Activated T-helper 17 cell treated with anti-CD3 and anti-CD28 coated beads, Interleukin-2, amount 50 U/mL, for 72 hours (primary cell): Measurements from ENCODE around the gene SDF4. TPM values are rescaled to one million over a fixed set of nuclear protein-coding genes. Genes with fewer than 3 reads are reported as not detected.
A peak's percentile ranks its signal among the peaks of the same experiment; 100 is the strongest.

Experiments
- ATAC-seq: fragments of 150-1000 bp; cut with Tn5 transposase; replicated peaks from 2 replicates; pipeline ENCODE4 v1.10.0; 2021; ENCODE audit warnings: mild to moderate bottlenecking, moderate library complexity
- H3K27ac Mint-ChIP-seq: one replicate; pipeline ENCODE4 v1.8.0; 2022; ENCODE audit warnings: mixed read lengths
- H3K27me3 Mint-ChIP-seq: one replicate; pipeline ENCODE4 v1.8.0; 2022; ENCODE audit warnings: mixed read lengths
- H3K36me3 Mint-ChIP-seq: one replicate; pipeline ENCODE4 v1.8.0; 2022; ENCODE audit warnings: low read depth, mild to moderate bottlenecking, mixed read lengths
- H3K4me1 Mint-ChIP-seq: one replicate; pipeline ENCODE4 v1.8.0; 2022; ENCODE audit warnings: mixed read lengths
- H3K4me3 Mint-ChIP-seq: one replicate; pipeline ENCODE4 v1.8.0; 2022; ENCODE audit warnings: mild to moderate bottlenecking, mixed read lengths
- H3K9me3 Mint-ChIP-seq: one replicate; pipeline ENCODE4 v1.8.0; 2022; ENCODE audit warnings: mixed read lengths
- total RNA-seq, 2 donors: library from RNA; stranded (reverse); gene quantifications; one replicate each; pipeline ENCODE4 v1.2.3, GENCODE V29; 2022

The SDF4 gene
- total RNA-seq, 2 donors from 2014 or later, result 169 to 773 TPM

DNA sequence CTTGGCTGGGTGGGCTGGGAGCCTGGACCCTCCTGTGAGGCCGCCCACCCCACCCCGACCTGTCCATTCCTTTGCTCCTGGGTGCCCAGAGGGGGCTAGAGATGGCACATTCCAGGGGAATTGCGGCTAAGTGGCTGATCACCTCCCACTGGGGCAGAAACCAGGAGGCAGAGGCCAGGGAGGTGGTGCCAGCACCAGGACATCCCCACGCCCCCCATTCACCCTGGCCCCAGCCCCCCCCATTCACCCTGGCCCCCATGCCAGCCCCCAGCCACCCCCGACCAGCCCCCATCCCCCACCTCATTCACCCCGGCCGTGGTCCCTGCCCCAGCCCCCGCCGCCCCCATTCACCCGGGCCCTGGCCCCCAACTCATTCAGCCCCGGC lies 8.5 kb upstream of the SDF4 start:
- no peaks in the 10 kb centered on the region for H3K36me3 Mint-ChIP-seq
- H3K4me3 Mint-ChIP-seq, result no peak overlapping the region
- H3K4me1 Mint-ChIP-seq, result no peaks in the 10 kb centered on the region
- no peak for ATAC-seq
- no peaks in the 10 kb centered on the region for H3K9me3 Mint-ChIP-seq
- H3K27me3 Mint-ChIP-seq, result no peaks in the 10 kb centered on the region
- H3K27ac Mint-ChIP-seq, result no peak overlapping the region

GRCh38 chr1:1239614-1240347 lies 8.0 kb upstream of the SDF4 start:
- peaks cover 1% of the 10 kb centered on the region for H3K36me3 Mint-ChIP-seq
- no peak for ATAC-seq
- no peak overlapping the region for H3K4me3 Mint-ChIP-seq
- no peak overlapping the region for H3K27ac Mint-ChIP-seq
- H3K4me1 Mint-ChIP-seq, result no peaks in the 10 kb centered on the region
- H3K27me3 Mint-ChIP-seq, result no peaks in the 10 kb centered on the region
- no peaks in the 10 kb centered on the region for H3K9me3 Mint-ChIP-seq

GRCh38 chr1:1239227-1239613 lies 7.4 kb upstream of the SDF4 start:
- no peak overlapping the region for H3K27ac Mint-ChIP-seq
- no peaks in the 10 kb centered on the region for H3K27me3 Mint-ChIP-seq
- no peak overlapping the region for H3K4me3 Mint-ChIP-seq
- H3K36me3 Mint-ChIP-seq, result peaks cover 7% of the 10 kb centered on the region
- ATAC-seq, result no peak
- no peaks in the 10 kb centered on the region for H3K9me3 Mint-ChIP-seq
- peaks cover 5% of the 10 kb centered on the region for H3K4me1 Mint-ChIP-seq

- Mint-ChIP-seq H3K9me3 (no peaks in the 10 kb centered on the region), H3K4me3 (no peak overlapping the region), H3K4me1 (peaks cover 8% of the 10 kb centered on the region), H3K36me3 (peaks cover 11% of the 10 kb centered on the region), H3K27ac (no peak overlapping the region), H3K27me3 (no peaks in the 10 kb centered on the region)
- no peak for ATAC-seq
Measured at GRCh38 chr1:1238702-1239178, 6.9 kb upstream of the SDF4 start.

- no peak overlapping the region for H3K27ac Mint-ChIP-seq
- no peaks in the 10 kb centered on the region for H3K27me3 Mint-ChIP-seq
- H3K4me3 Mint-ChIP-seq, result no peak overlapping the region
- peak; percentile 57 for ATAC-seq
- peaks cover 17% of the 10 kb centered on the region for H3K36me3 Mint-ChIP-seq
- H3K9me3 Mint-ChIP-seq, result no peaks in the 10 kb centered on the region
- peaks cover 12% of the 10 kb centered on the region for H3K4me1 Mint-ChIP-seq
Measured at GRCh38 chr1:1237874-1238701, 6.3 kb upstream of the SDF4 start.

DNA sequence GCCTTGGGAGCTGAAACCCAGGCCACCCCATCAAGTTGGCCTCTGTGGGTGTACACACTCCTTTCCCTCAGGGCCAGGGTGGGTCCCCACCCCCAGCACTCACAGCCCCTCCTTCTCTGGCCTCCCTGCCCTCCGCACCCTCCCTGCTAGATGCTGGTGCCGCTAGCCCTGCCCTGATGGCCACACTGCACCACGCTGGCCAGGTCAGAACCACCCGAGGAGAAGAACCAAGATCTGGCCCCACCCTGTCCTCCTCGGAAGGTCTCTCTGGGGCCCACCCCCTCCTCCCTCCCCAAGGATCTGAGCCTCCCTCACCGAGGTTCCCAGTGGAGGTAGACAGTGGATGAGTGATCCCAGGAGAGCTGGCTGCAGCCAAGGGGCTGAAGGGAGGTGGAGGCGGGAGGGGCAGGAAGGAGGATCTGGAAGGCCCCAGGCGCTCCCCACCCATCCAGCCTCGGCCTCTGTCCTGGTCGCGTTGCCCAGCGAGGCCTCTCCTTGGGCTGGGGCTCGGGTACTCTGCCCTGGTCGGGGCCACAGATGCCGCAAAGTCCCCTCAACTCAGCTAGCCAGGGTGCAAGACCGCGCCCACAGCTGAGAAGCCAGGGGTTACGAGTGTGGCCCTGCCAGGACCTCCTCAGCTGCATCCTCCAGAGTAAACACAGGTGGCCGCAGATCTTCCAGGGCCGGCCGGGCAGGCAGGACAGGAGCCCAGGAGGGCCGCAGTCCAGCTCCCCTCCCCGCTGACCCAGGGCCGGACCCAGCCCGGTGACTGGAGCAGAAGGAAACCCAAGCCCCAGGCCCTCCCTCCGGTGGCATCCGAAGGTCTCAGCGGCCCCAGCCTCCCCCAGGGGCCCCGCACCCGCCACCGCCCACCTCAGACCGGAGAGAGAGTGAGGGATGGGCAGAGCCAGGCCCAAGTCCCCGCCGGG lies 5.4 kb upstream of the SDF4 start:
- Mint-ChIP-seq H3K27ac (no peak overlapping the region), H3K4me3 (no peak overlapping the region), H3K27me3 (no peaks in the 10 kb centered on the region), H3K4me1 (peaks cover 12% of the 10 kb centered on the region), H3K9me3 (no peaks in the 10 kb centered on the region), H3K36me3 (peaks cover 17% of the 10 kb centered on the region)
- no peak for ATAC-seq

DNA sequence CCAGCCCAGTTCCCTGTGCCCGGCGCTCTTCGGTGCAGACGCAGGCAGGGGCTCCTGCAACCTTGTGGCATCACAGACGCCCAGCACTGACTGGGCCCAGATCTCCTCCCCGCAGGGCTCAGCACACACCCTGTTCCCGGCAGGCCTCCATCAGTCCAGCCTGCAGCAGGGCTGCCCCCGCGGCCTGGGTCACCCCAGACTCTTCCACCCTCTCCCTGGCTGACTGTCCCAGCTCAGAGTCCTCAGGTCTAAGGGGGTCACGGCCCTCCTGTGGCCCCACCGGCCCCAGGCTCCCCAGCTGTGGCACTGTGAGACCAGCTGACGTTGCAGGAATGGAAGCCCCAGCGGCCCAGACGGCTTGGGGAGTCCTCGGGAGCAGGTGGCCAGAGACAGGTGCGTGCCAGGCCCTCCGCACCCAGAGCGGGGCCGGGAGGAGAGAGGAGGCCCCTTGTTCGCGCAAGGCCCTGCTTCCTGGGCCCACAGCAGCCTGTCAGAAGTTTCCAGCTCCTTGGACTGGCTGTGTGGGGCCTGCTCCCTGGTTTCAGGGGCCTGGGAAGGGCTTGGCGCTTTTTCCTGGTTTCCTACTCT lies 4.5 kb upstream of the SDF4 start:
- H3K4me3 Mint-ChIP-seq, result no peak overlapping the region
- no peaks in the 10 kb centered on the region for H3K9me3 Mint-ChIP-seq
- ATAC-seq, result no peak
- H3K27ac Mint-ChIP-seq, result no peak overlapping the region
- H3K4me1 Mint-ChIP-seq, result peaks cover 12% of the 10 kb centered on the region
- H3K36me3 Mint-ChIP-seq, result peaks cover 18% of the 10 kb centered on the region
- H3K27me3 Mint-ChIP-seq, result no peaks in the 10 kb centered on the region

GRCh38 chr1:1235016-1235744 lies 3.4 kb upstream of the SDF4 start:
- Mint-ChIP-seq H3K4me1 (peaks cover 12% of the 10 kb centered on the region), H3K9me3 (no peaks in the 10 kb centered on the region), H3K27me3 (no peaks in the 10 kb centered on the region), H3K36me3 (peaks cover 29% of the 10 kb centered on the region), H3K27ac (no peak overlapping the region), H3K4me3 (peak overlapping the region; percentile 82)
- no peak for ATAC-seq

- no peak for ATAC-seq
- H3K9me3 Mint-ChIP-seq, result no peaks in the 10 kb centered on the region
- H3K36me3 Mint-ChIP-seq, result peaks cover 37% of the 10 kb centered on the region
- no peaks in the 10 kb centered on the region for H3K27me3 Mint-ChIP-seq
- H3K27ac Mint-ChIP-seq, result peak overlapping the region; percentile 38
- H3K4me3 Mint-ChIP-seq, result peak overlapping the region; percentile 82
- peaks cover 19% of the 10 kb centered on the region for H3K4me1 Mint-ChIP-seq
Measured at GRCh38 chr1:1234180-1234808, 2.5 kb upstream of the SDF4 start.

DNA sequence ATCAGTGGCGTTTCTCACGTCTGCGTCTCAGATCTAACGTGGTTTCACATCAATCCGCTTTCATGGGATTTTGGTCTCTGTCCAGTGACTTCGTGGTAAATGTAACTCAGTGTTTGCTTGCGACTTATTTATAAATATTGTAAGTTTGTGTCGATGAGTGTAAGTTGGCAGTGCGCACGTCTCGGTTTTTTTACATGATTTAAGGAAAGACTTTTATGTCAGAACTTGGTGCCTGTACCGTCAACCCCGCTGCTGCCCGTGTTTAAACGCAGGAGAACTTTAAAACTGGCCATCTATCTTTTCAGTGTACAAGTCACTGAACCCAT lies 1.7 kb upstream of the SDF4 start:
- H3K4me3 Mint-ChIP-seq, result peak overlapping the region; percentile 82
- H3K4me1 Mint-ChIP-seq, result peaks cover 19% of the 10 kb centered on the region
- no peak for ATAC-seq
- H3K27me3 Mint-ChIP-seq, result no peaks in the 10 kb centered on the region
- no peaks in the 10 kb centered on the region for H3K9me3 Mint-ChIP-seq
- H3K36me3 Mint-ChIP-seq, result peaks cover 45% of the 10 kb centered on the region
- peak overlapping the region; percentile 90 for H3K27ac Mint-ChIP-seq

DNA sequence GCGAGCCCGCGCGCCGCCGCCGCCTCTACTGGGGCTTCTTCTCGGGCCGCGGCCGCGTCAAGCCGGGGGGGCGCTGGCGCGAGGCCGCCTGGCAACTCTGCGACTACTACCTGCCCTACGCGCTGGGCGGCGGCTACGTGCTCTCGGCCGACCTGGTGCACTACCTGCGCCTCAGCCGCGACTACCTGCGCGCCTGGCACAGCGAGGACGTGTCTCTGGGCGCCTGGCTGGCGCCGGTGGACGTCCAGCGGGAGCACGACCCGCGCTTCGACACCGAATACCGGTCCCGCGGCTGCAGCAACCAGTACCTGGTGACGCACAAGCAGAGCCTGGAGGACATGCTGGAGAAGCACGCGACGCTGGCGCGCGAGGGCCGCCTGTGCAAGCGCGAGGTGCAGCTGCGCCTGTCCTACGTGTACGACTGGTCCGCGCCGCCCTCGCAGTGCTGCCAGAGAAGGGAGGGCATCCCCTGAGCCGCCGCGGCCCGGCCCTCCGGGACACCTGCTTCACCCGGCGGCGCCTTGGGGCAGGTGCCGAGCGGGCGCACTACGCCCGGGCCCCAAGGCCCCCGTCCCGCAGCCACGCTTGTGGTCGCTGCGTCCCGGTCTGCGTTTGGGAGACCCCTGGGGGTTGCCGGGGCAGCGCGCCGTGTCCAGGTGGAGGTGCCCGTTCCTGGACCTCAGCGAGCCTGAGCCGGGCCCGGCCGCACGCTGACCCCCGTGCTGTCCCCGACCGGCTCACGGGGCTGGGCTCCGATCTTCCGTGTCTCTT lies 1.2 kb upstream of the SDF4 start:
- peaks cover 47% of the 10 kb centered on the region for H3K36me3 Mint-ChIP-seq
- peak overlapping the region; percentile 90 for H3K27ac Mint-ChIP-seq
- H3K4me3 Mint-ChIP-seq, result peak overlapping the region; percentile 82

GRCh38 chr1:1232208-1232795 lies 501 bp upstream of the SDF4 start, which contains the start of gene B3GALT6:
Gene B3GALT6, plus strand, starts transcription at chr1:1232237. Its CDS starts 42 bp downstream, at chr1:1232279.
- peak within 1 kb of the TSS; percentile 96 for H3K4me3 Mint-ChIP-seq
- no peaks in the 10 kb centered on the region for H3K9me3 Mint-ChIP-seq
- H3K4me1 Mint-ChIP-seq, result peaks cover 19% of the 10 kb centered on the region
- no peak for ATAC-seq
- H3K36me3 Mint-ChIP-seq, result peaks cover 47% of the 10 kb centered on the region
- no peaks in the 10 kb centered on the region for H3K27me3 Mint-ChIP-seq
- peak within 1 kb of the TSS; percentile 95 for H3K27ac Mint-ChIP-seq

More for the DNA sequence above, 1.2 kb upstream of the SDF4 start:
- H3K27me3 Mint-ChIP-seq, result no peaks in the 10 kb centered on the region
- H3K9me3 Mint-ChIP-seq, result no peaks in the 10 kb centered on the region
- peaks cover 19% of the 10 kb centered on the region for H3K4me1 Mint-ChIP-seq
- no peak for ATAC-seq
